SU-DHL-6 (cell line): Measurements from ENCODE around the gene BRINP2.

ENCODE experiments used
- H2AFZ ChIP-seq: fragments of 200-600 bp; sonication (generic); 2 replicates; pipeline ENCODE4 v1.6.1; 2014; ENCODE audit warnings: low read depth, mild to moderate bottlenecking, moderate library complexity, mixed read lengths, antibody characterized with exemption, low read length; ENCODE audit not compliant: severe bottlenecking
- H3F3A ChIP-seq: fragments of 200-600 bp; shearing (Covaris generic); 2 replicates; pipeline ENCODE4 v1.6.0; 2016; ENCODE audit warnings: antibody characterized with exemption, mild to moderate bottlenecking; ENCODE audit not compliant: insufficient read depth
- H3K27ac ChIP-seq: fragments of 200-600 bp; sonication (generic); 2 replicates; pipeline ENCODE4 v1.5.1; 2016; ENCODE audit warnings: low read depth, mild to moderate bottlenecking, low read length, moderate library complexity, mixed read lengths
- H3K27me3 ChIP-seq: fragments of 200-600 bp; sonication (generic), shearing (Covaris generic); 2 replicates; pipeline ENCODE4 v1.6.0; 2014; ENCODE audit warnings: mild to moderate bottlenecking, low read length
- H3K36me3 ChIP-seq: fragments of 200-600 bp; sonication (generic); 2 replicates; pipeline ENCODE4 v1.6.1; 2014; ENCODE audit warnings: mild to moderate bottlenecking, low read length, mixed read lengths
- H3K4me2 ChIP-seq: fragments of 300-600, 200-600 bp; shearing (Covaris generic), sonication (generic); 2 replicates; pipeline ENCODE4 v1.6.0; 2014; ENCODE audit warnings: low read length, low read depth, mild to moderate bottlenecking; ENCODE audit not compliant: poor library complexity, severe bottlenecking
- H3K4me3 ChIP-seq: fragments of 200-600 bp; sonication (generic); 2 replicates; pipeline ENCODE4 v1.5.1; 2014; ENCODE audit warnings: antibody characterized with exemption, low read length, mild to moderate bottlenecking, mixed read lengths; ENCODE audit not compliant: insufficient read depth, poor library complexity, severe bottlenecking
- H3K79me2 ChIP-seq: fragments of 200-600 bp; sonication (generic); 2 replicates; pipeline ENCODE4 v1.6.1; 2014; ENCODE audit warnings: mild to moderate bottlenecking, low read length, moderate library complexity; ENCODE audit not compliant: insufficient read depth
- H3K9ac ChIP-seq: fragments of 200-600 bp; sonication (generic); 2 replicates; pipeline ENCODE4 v1.7.0; 2014; ENCODE audit warnings: mild to moderate bottlenecking, low read length
- H3K9me2 ChIP-seq: fragments of 200-600 bp; sonication (generic); replicated peaks from 2 replicates; pipeline ENCODE4 v1.6.1; 2014; ENCODE audit warnings: low read length; ENCODE audit not compliant: insufficient read depth
- H3K9me3 ChIP-seq: fragments of 200-600 bp; sonication (generic); 2 replicates; pipeline ENCODE4 v1.6.1; 2014; ENCODE audit warnings: low read length, mixed read lengths; ENCODE audit not compliant: insufficient read depth
- H4K20me1 ChIP-seq: fragments of 200-600 bp; sonication (generic); 2 replicates; pipeline ENCODE4 v1.6.1; 2014; ENCODE audit warnings: low read depth, mild to moderate bottlenecking, antibody characterized with exemption, low read length, moderate library complexity, mixed read lengths
- EZH2phosphoT487 ChIP-seq: fragments of 200-600 bp; sonication (generic), shearing (Covaris generic); conservative IDR thresholded peaks from 2 replicates; pipeline ENCODE4 v1.6.1; 2018; ENCODE audit warnings: mild to moderate bottlenecking, antibody characterized with exemption, low read length, moderate library complexity, mixed read lengths
- TF ChIP-seq, protein P1 (sequence below): fragments of 200-600 bp; sonication (generic); IDR thresholded peaks from one replicate; pipeline ENCODE4 v1.5.1; 2017; ENCODE audit warnings: antibody characterized with exemption, mild to moderate bottlenecking, low read length, moderate library complexity; ENCODE audit not compliant: insufficient read depth, poor library complexity, severe bottlenecking

BRINP2 gene

DNA sequence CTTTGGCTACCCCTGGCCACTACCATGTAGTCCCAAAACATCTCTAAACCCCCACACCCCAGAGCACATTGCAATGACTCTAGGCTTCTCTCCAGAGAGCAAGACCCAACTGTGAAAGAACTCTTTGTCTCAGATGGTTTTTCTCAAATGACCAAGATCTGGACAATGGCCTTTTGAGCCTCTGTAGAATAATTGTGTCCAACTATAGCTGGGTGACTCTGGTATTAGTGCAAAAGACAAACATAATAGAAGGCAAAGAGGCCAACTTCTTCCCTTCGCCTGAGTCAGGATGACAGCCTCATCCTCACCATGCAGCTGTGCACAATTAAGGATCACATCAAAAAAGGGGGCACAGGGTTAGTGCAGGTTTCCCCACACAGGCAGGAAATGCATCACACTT, 139.6 kb downstream of the BRINP2 start:
- Histone ChIP-seq H3K4me2 (no peak overlapping the region), H3K79me2 (no peaks in the 10 kb centered on the region), H3K9me2 (no peaks in the 10 kb centered on the region), H4K20me1 (no peaks in the 10 kb centered on the region), H2AFZ (no peak overlapping the region), H3K27me3 (no peaks in the 10 kb centered on the region), H3K36me3 (no peaks in the 10 kb centered on the region), H3K4me3 (no peak overlapping the region), H3K27ac (no peak overlapping the region), H3F3A (no peaks in the 10 kb centered on the region), H3K9ac (no peak overlapping the region), H3K9me3 (no peaks in the 10 kb centered on the region)
- TF ChIP-seq, protein P1, sequence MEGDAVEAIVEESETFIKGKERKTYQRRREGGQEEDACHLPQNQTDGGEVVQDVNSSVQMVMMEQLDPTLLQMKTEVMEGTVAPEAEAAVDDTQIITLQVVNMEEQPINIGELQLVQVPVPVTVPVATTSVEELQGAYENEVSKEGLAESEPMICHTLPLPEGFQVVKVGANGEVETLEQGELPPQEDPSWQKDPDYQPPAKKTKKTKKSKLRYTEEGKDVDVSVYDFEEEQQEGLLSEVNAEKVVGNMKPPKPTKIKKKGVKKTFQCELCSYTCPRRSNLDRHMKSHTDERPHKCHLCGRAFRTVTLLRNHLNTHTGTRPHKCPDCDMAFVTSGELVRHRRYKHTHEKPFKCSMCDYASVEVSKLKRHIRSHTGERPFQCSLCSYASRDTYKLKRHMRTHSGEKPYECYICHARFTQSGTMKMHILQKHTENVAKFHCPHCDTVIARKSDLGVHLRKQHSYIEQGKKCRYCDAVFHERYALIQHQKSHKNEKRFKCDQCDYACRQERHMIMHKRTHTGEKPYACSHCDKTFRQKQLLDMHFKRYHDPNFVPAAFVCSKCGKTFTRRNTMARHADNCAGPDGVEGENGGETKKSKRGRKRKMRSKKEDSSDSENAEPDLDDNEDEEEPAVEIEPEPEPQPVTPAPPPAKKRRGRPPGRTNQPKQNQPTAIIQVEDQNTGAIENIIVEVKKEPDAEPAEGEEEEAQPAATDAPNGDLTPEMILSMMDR = no peak
- no peak for TF ChIP-seq EZH2phosphoT487

DNA sequence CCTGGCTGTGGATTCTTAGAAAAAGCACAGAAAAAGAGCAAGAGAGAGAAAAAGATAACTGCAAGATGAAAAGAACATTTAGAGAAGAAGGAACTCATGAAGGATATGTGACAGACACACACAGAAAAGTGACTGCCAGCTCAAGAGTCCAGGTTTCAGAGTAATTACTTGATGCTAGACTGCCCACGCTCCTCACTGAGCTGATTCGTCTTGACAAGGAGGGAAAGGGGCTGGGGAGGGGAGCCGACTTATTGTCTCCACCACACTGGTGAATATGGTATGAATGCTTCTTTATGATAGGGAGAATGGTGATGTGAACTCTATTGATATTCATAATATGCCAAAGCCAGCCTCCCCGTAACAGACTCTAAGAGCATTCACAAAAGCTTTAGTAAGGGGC, 140.4 kb downstream of the BRINP2 start:
- TF ChIP-seq EZH2phosphoT487 = no peak
- TF ChIP-seq, protein P1 = no peak
- Histone ChIP-seq H3K36me3 (no peaks in the 10 kb centered on the region), H3K4me2 (no peak overlapping the region), H3F3A (no peaks in the 10 kb centered on the region), H3K9me2 (no peaks in the 10 kb centered on the region), H3K27ac (no peak overlapping the region), H3K9ac (no peak overlapping the region), H3K27me3 (no peaks in the 10 kb centered on the region), H3K9me3 (no peaks in the 10 kb centered on the region), H4K20me1 (no peaks in the 10 kb centered on the region), H3K79me2 (no peaks in the 10 kb centered on the region), H2AFZ (no peak overlapping the region), H3K4me3 (no peak overlapping the region)

GRCh38 chr1:177311586-177311985, 140.8 kb downstream of the BRINP2 start:
- H3K9me2 ChIP-seq = no peaks in the 10 kb centered on the region
- no peak overlapping the region for H3K9ac ChIP-seq
- H3K4me2 ChIP-seq = no peak overlapping the region
- no peak overlapping the region for H3K4me3 ChIP-seq
- H3K79me2 ChIP-seq = no peaks in the 10 kb centered on the region
- H4K20me1 ChIP-seq = no peaks in the 10 kb centered on the region
- H2AFZ ChIP-seq = no peak overlapping the region
- no peaks in the 10 kb centered on the region for H3K9me3 ChIP-seq
- TF ChIP-seq EZH2phosphoT487 = no peak
- TF ChIP-seq, protein P1 = no peak
- H3K27ac ChIP-seq = no peak overlapping the region
- H3K27me3 ChIP-seq = no peaks in the 10 kb centered on the region
- H3F3A ChIP-seq = no peaks in the 10 kb centered on the region
- no peaks in the 10 kb centered on the region for H3K36me3 ChIP-seq
